ENCODE results near the gene CAGE1. TPM values are rescaled to one million over a fixed set of nuclear protein-coding genes. Genes with fewer than 3 reads are reported as not detected.
"Not testable (repeated sequence)": the region's sequence is repeated elsewhere in the genome, so short reads cannot be mapped to it uniquely, and the experiment has no call there.

Gene CAGE1
- total and polyA plus RNA-seq, 9 donors: not detected

DNA sequence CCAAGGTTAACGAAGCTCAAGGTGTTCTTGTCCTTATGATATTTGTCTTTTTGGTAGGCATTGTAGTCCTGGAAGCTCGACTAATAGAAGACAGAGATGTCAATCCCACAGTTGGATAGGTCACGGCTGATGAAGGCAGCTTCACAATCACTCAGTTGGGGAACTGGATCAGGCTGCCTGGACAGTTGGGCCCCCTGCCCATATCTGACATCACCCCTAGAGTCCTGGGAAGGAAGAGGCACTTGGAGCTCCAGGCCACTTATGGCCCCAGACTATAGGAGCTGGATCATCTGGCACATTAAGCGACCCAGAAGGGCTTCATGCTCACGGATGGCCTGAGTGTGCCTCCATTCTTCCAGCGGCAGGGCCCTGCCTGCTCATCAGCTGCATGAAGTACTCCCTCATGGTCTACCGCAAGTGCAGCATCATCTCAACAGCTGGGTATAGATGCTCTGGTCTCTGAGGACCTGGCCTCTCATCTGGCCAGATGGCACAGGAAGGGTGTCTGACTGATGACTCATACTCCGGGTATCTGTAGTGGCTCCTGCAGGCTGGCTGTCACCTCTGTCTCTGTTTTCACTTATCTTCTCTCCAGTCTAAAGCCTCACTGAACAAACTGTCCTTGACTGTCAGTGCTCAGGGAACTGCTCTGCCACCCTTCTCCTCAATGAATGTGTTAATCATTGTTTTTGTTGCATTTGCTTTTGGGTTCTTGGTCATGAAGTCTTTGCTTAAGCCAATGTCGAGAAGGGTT, 47.4 kb downstream of the CAGE1 start:
- WGBS, 3 donors: 83 to 87% (median 86%) methylated on average over 9 of the region's 9 CpGs
- H3K4me3 ChIP-seq: no peak overlapping the region
- no peaks in the 10 kb centered on the region for H3K9me3 ChIP-seq
- no peak for DNase-seq
- TF ChIP-seq EP300 (IDR thresholded peaks at IDR 0.05): no peak
- TF ChIP-seq, protein P1, sequence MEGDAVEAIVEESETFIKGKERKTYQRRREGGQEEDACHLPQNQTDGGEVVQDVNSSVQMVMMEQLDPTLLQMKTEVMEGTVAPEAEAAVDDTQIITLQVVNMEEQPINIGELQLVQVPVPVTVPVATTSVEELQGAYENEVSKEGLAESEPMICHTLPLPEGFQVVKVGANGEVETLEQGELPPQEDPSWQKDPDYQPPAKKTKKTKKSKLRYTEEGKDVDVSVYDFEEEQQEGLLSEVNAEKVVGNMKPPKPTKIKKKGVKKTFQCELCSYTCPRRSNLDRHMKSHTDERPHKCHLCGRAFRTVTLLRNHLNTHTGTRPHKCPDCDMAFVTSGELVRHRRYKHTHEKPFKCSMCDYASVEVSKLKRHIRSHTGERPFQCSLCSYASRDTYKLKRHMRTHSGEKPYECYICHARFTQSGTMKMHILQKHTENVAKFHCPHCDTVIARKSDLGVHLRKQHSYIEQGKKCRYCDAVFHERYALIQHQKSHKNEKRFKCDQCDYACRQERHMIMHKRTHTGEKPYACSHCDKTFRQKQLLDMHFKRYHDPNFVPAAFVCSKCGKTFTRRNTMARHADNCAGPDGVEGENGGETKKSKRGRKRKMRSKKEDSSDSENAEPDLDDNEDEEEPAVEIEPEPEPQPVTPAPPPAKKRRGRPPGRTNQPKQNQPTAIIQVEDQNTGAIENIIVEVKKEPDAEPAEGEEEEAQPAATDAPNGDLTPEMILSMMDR (IDR thresholded peaks at IDR 0.05): no peak
- TF ChIP-seq POLR2A (IDR thresholded peaks at IDR 0.05): no peak
- H3K4me1 ChIP-seq (ENCODE audit: insufficient read depth): no peaks in the 10 kb centered on the region
- no peaks in the 10 kb centered on the region for H3K36me3 ChIP-seq
- no peaks in the 10 kb centered on the region for H3K27me3 ChIP-seq
- H3K27ac ChIP-seq: no peak overlapping the region
- intact Hi-C loops (cut with DNase I): no loop called here

DNA sequence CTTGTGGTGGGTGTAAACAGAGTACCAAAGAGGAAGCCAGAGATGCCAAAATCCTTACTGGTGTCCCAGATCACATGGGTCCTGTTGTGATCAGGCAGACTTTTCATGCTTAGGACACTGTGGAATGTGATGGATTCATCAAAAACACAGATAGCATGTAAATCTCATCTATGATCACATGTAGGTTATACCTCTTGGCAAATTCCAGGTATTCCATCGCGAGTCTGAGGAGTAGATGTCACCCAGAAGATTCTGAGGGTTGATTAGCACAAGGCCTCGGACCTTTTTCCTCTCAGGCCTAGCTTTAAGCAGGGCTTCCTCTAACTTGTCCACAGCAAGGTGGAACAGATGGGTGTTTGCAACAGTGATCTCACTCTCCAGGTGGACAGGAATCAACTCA, 48.3 kb downstream of the CAGE1 start:
- Histone ChIP-seq H3K9me3 (no peaks in the 10 kb centered on the region), H3K4me1 (ENCODE audit: insufficient read depth) (no peaks in the 10 kb centered on the region), H3K27me3 (no peaks in the 10 kb centered on the region), H3K36me3 (no peaks in the 10 kb centered on the region), H3K4me3 (no peak overlapping the region), H3K27ac (no peak overlapping the region)
- intact Hi-C loops (cut with DNase I): no loop called here
- no peak for TF ChIP-seq POLR2A (IDR thresholded peaks at IDR 0.05)
- TF ChIP-seq, protein P1 (IDR thresholded peaks at IDR 0.05): no peak
- TF ChIP-seq EP300 (IDR thresholded peaks at IDR 0.05): no peak
- 92 to 98% (median 95%) methylated on average over 3 of the region's 3 CpGs for WGBS, 3 donors
- no peak for DNase-seq

DNA sequence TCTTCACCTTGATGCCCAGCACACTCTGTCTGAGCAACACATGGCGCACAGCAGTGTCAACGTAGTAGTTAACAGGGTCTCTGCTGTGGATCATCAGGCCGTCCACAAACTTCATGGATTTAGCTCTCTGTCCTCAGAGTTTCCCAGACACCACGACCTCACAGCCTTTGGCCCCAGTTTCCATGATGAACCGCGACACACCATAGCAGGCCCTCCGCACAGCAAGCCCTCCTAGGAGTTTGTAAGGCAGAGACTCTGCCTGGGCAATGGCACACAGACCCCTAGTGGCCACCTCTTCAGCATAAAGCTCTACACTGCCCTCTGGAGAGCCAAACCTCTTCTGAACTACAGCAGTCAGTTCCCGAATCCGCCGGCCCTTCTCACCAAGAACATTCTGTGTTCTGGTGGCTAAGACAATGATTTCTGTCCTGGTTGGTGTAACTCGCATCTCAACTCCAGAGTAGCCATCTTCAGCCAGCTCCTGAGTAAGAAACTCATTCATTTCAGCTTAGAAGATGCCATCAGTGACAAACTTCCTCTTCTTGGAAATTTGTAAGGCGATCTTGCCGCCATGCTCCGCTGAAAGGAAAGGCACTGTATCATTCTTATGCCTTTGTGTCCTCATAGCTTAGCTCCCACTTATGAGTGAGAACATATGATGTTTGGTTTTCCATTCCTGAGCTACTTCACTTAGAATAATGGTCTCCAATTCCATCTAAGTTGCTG, 50.4 kb downstream of the CAGE1 start:
- H3K9me3 ChIP-seq; DNase-seq; H3K4me3 ChIP-seq; H3K27ac ChIP-seq; H3K4me1 ChIP-seq (ENCODE audit: insufficient read depth); intact Hi-C loops (cut with DNase I); H3K36me3 ChIP-seq; H3K27me3 ChIP-seq: not testable (repeated sequence)
- WGBS, 3 donors: 69 to 81% (median 74%) methylated on average over 14 of the region's 14 CpGs

DNA sequence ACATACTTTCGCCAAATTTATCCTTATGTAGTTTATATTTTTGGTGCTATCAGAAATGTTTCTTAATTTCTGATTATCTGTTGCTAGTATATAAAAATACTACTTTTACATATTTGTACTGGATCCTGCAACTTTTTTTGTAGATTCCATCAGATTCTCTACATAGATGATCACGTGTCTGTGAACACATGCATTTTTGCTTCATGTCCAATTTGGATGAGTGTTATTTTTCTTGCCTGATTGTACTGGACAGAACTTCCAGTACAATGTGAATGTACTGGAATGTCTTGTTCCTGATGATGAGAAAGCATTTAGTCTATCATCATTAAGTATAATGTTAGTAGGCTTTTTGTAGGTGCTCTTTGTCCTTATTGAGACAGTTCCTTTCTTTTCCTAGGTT, 51.5 kb downstream of the CAGE1 start:
- TF ChIP-seq EP300 (IDR thresholded peaks at IDR 0.05) (no peak), POLR2A (IDR thresholded peaks at IDR 0.05) (no peak)
- TF ChIP-seq, protein P1 (IDR thresholded peaks at IDR 0.05): no peak
- intact Hi-C loops (cut with DNase I): no loop called here
- 42 to 76% (median 75%) methylated on average over 2 of the region's 2 CpGs for WGBS, 3 donors
- Histone ChIP-seq H3K36me3 (no peaks in the 10 kb centered on the region), H3K4me3 (no peak overlapping the region), H3K4me1 (ENCODE audit: insufficient read depth) (no peaks in the 10 kb centered on the region), H3K9me3 (no peaks in the 10 kb centered on the region), H3K27ac (no peak overlapping the region), H3K27me3 (no peaks in the 10 kb centered on the region)
- no peak for DNase-seq

DNA sequence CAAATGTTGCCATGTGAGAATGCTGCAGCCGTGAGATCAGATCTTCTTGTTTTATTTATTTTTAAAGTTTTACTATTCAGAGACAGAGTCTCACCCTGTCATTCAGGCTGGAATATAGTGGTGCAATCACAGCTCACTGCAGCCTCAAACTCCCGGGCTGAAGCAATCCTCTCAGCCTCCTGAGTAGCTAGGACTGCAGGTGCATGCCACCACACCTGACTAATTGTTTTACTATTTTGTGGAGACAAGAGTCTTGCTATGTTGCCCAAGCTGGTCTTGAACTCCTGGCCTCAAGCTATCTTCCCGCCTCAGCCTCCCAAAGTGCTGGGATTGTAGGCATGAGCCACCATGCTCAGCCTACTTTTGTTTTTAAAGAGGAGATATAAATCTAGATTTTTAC, 54.0 kb downstream of the CAGE1 start:
- no peaks in the 10 kb centered on the region for H3K27me3 ChIP-seq
- no peak overlapping the region for H3K4me3 ChIP-seq
- no peaks in the 10 kb centered on the region for H3K9me3 ChIP-seq
- intact Hi-C loops (cut with DNase I): no loop called here
- DNase-seq: no peak
- no peak overlapping the region for H3K27ac ChIP-seq
- TF ChIP-seq, protein P1 (IDR thresholded peaks at IDR 0.05): no peak
- no peak for TF ChIP-seq POLR2A (IDR thresholded peaks at IDR 0.05)
- TF ChIP-seq EP300 (IDR thresholded peaks at IDR 0.05): no peak
- no peaks in the 10 kb centered on the region for H3K4me1 ChIP-seq (ENCODE audit: insufficient read depth)
- no peaks in the 10 kb centered on the region for H3K36me3 ChIP-seq
- 73 to 88% (median 79%) methylated on average over 3 of the region's 3 CpGs for WGBS, 3 donors

Data from ovary (tissue), 9 donors.